NT2/D1 (cell line): ENCODE measurements around the gene CHST9.
"Not testable (repeated sequence)": the region's sequence is repeated elsewhere in the genome, so short reads cannot be mapped to it uniquely, and the experiment has no call there.

Experiments
- SUZ12 ChIP-seq: IDR thresholded peaks from 2 replicates; pipeline ENCODE4 v1.6.1; 2011; ENCODE audit not compliant: insufficient read length, insufficient read depth; ENCODE audit errors: extremely low read depth
- ZNF274 ChIP-seq: IDR thresholded peaks from 2 replicates; pipeline ENCODE4 v1.6.1; 2011; ENCODE audit warnings: mild to moderate bottlenecking, low read depth, low read length

DNA sequence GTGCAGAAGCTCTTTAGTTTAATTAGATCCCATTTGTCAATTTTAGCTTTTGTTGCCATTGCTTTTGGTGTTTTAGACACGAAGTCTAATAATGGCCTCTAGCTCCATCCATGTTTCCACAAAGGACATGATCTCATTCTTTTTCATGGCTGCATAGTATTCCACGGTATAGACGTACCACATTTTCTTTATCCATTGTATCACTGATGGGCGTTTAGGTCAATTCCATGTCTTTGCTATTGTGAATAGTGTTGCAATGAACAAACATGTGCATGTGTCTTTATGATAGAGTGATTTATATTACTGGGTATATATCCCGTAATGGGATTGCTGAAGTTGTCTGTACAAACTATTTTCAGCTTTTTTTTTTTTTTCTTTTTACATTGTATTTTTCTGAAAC lies 35.9 kb downstream of the CHST9 start:
- not testable (repeated sequence) for TF ChIP-seq ZNF274, SUZ12
